H1 (cell line): ENCODE measurements around the gene THUMPD3. TPM values are rescaled to one million over a fixed set of nuclear protein-coding genes. Genes with fewer than 3 reads are reported as not detected.

Source experiments
- CTCF ChIA-PET: fragments of 300-600 bp; sonication (Branson Sonifier 250); formaldehyde crosslinking; loops from one replicate; lab custom pipeline; 2021; ENCODE audit not compliant: partially characterized antibody; lab: Charles Lee
- POLR2A ChIA-PET: fragments of 300-600 bp; sonication (Branson Sonifier 250); formaldehyde crosslinking; loops from one replicate; lab custom pipeline; 2021; ENCODE audit warnings: inconsistent platforms; ENCODE audit not compliant: partially characterized antibody; lab: Charles Lee
- DNase-seq, 2 experiments: peaks; one replicate each; pipeline versions ENCODE4 v3.0.0 to v3.0.0-alpha.2; 2010 to 2022; ENCODE audit warnings: low spot score in 2 of 2, low read depth in 1 of 2, mixed read lengths in 1 of 2
- FAIRE-seq: peaks from 2 replicates; lab custom pipeline; 2011; peaks lifted over from hg19 to GRCh38; lab: Jason Lieb, UNC
- H2AFZ ChIP-seq: 2 replicates; pipeline ENCODE4 v1.8.1; 2012; ENCODE audit warnings: low read length, inconsistent platforms
- H2AK5ac ChIP-seq: 2 replicates; pipeline ENCODE4 v1.6.1; 2013; ENCODE audit warnings: low read depth, low read length
- H2BK120ac ChIP-seq: replicated peaks from 2 replicates; pipeline ENCODE3; 2013; ENCODE audit warnings: low read depth, low read length, inconsistent platforms
- H2BK12ac ChIP-seq: 2 replicates; pipeline ENCODE4 v1.6.1; 2013; ENCODE audit warnings: low read depth, low read length
- H2BK15ac ChIP-seq: 2 replicates; pipeline ENCODE4 v1.6.1; 2013; ENCODE audit warnings: low read length
- H2BK20ac ChIP-seq: 2 replicates; pipeline ENCODE4 v1.6.1; 2013; ENCODE audit warnings: low read length
- H2BK5ac ChIP-seq: 2 replicates; pipeline ENCODE4 v1.6.1; 2013; ENCODE audit warnings: low read depth, low read length
- H3K14ac ChIP-seq: 2 replicates; pipeline ENCODE4 v1.6.1; 2013; ENCODE audit warnings: inconsistent platforms; ENCODE audit not compliant: insufficient read length
- H3K18ac ChIP-seq: 2 replicates; pipeline ENCODE4 v1.6.1; 2013; ENCODE audit warnings: low read length; ENCODE audit errors: extremely low read depth
- H3K23ac ChIP-seq: 2 replicates; pipeline ENCODE4 v1.6.1; 2013; ENCODE audit warnings: inconsistent platforms; ENCODE audit not compliant: insufficient read length
- H3K23me2 ChIP-seq: 2 replicates; pipeline ENCODE4 v1.6.1; 2013; ENCODE audit warnings: low read depth, low read length
- H3K27ac ChIP-seq: 2 replicates; pipeline ENCODE4 v1.6.1; 2011; ENCODE audit warnings: low read depth, low read length, inconsistent platforms
- H3K27me3 ChIP-seq, 4 experiments: replicated peaks in 1 of 4; 1 replicate in 1 of 4; 2 replicates in 3 of 4; pipeline versions ENCODE4 v1.6.1 to v1.8.1; 2011 to 2013; ENCODE audit warnings: low read length in 3 of 4, mild to moderate bottlenecking in 3 of 4, inconsistent platforms in 2 of 4, mixed read lengths in 2 of 4, moderate library complexity in 1 of 4; ENCODE audit not compliant: control insufficient read depth in 3 of 4, insufficient read depth in 3 of 4; ENCODE audit errors: extremely low read depth in 1 of 4
- H3K36me3 ChIP-seq, 4 experiments: 2 replicates each; pipeline versions ENCODE4 v1.6.1 to v1.8.1; 2011 to 2013; ENCODE audit warnings: mild to moderate bottlenecking in 4 of 4, low read length in 3 of 4, moderate library complexity in 2 of 4, control low read depth in 1 of 4, inconsistent platforms in 1 of 4; ENCODE audit not compliant: insufficient read depth in 4 of 4, control insufficient read depth in 2 of 4
- H3K4ac ChIP-seq: replicated peaks from 2 replicates; pipeline ENCODE3; 2013; ENCODE audit warnings: low read length, low read depth, mixed read lengths, inconsistent platforms; ENCODE audit not compliant: insufficient read length
- H3K4me1 ChIP-seq, 4 experiments: replicated peaks in 1 of 4; 1 replicate in 1 of 4; 2 replicates in 3 of 4; pipeline versions ENCODE4 v1.6.1 to v1.8.1; 2011 to 2013; ENCODE audit warnings: low read length in 3 of 4, inconsistent platforms in 2 of 4, mixed read lengths in 1 of 4; ENCODE audit not compliant: insufficient read depth in 4 of 4, control insufficient read depth in 3 of 4
- H3K4me2 ChIP-seq, 2 experiments: 2 replicates each; pipeline versions ENCODE4 v1.6.1 to v1.8.1; 2011 to 2013; ENCODE audit warnings: low read depth in 2 of 2, low read length in 2 of 2, control low read depth in 1 of 2, inconsistent platforms in 1 of 2, mild to moderate bottlenecking in 1 of 2; ENCODE audit not compliant: insufficient read depth in 1 of 2
- H3K4me3 ChIP-seq, 4 experiments: fragments of 200-600, 300-600 bp in 1 of 4; sonication (generic), shearing (Covaris generic), sonication (Bioruptor Twin) in 1 of 4; 2 replicates each; pipeline versions ENCODE4 v1.5.1 to v1.8.1; 2011 to 2016; ENCODE audit warnings: low read length in 4 of 4, low read depth in 3 of 4, control low read depth in 2 of 4, inconsistent platforms in 2 of 4, mild to moderate bottlenecking in 2 of 4, mixed read lengths in 1 of 4, moderate library complexity in 1 of 4; ENCODE audit not compliant: insufficient read depth in 2 of 4; ENCODE audit errors: extremely low read depth in 1 of 4
- H3K56ac ChIP-seq: replicated peaks from 2 replicates; pipeline ENCODE3; 2013; ENCODE audit warnings: low read depth, mild to moderate bottlenecking, mixed read lengths, low read length, inconsistent platforms; ENCODE audit not compliant: insufficient read length
- H3K79me1 ChIP-seq: 2 replicates; pipeline ENCODE4 v1.6.1; 2013; ENCODE audit warnings: low read depth, low read length, control low read depth
- H3K79me2 ChIP-seq, 2 experiments: 2 replicates each; pipeline versions ENCODE4 v1.6.1 to v1.8.1; 2012 to 2013; ENCODE audit warnings: low read length in 2 of 2, mild to moderate bottlenecking in 2 of 2, inconsistent platforms in 1 of 2; ENCODE audit not compliant: insufficient read depth in 2 of 2, control insufficient read depth in 1 of 2
- H3K9ac ChIP-seq, 4 experiments: replicated peaks in 1 of 4; 1 replicate in 1 of 4; 2 replicates in 3 of 4; pipeline versions ENCODE4 v1.6.1 to v1.8.1; 2011 to 2013; ENCODE audit warnings: low read depth in 3 of 4, low read length in 3 of 4, control low read depth in 2 of 4, mild to moderate bottlenecking in 2 of 4, moderate library complexity in 2 of 4, inconsistent platforms in 1 of 4; ENCODE audit errors: extremely low read depth in 1 of 4
- H3K9me3 ChIP-seq, 2 experiments: 2 replicates each; pipeline versions ENCODE4 v1.6.1 to v1.8.1; 2012 to 2013; ENCODE audit warnings: mild to moderate bottlenecking in 2 of 2, moderate library complexity in 2 of 2, control low read depth in 1 of 2, inconsistent platforms in 1 of 2, low read depth in 1 of 2, low read length in 1 of 2, mixed read lengths in 1 of 2; ENCODE audit not compliant: insufficient read depth in 2 of 2
- H4K20me1 ChIP-seq, 2 experiments: replicated peaks in 1 of 2; 2 replicates each; pipeline versions ENCODE3 to v1.8.1; 2011 to 2013; ENCODE audit warnings: inconsistent platforms in 2 of 2, low read length in 2 of 2, mild to moderate bottlenecking in 1 of 2; ENCODE audit not compliant: insufficient read depth in 2 of 2, control insufficient read depth in 1 of 2
- H4K5ac ChIP-seq: 2 replicates; pipeline ENCODE4 v1.6.1; 2013; ENCODE audit warnings: low read length, low read depth, mixed read lengths, inconsistent platforms; ENCODE audit not compliant: insufficient read length
- H4K8ac ChIP-seq: 2 replicates; pipeline ENCODE4 v1.8.0; 2013; ENCODE audit warnings: mild to moderate bottlenecking, moderate library complexity, low read length, inconsistent platforms; ENCODE audit not compliant: insufficient read depth; ENCODE audit errors: extremely low read depth
- H4K91ac ChIP-seq: replicated peaks from 2 replicates; pipeline ENCODE3; 2013; ENCODE audit warnings: low read length, mixed read lengths, inconsistent platforms; ENCODE audit not compliant: insufficient read length
- BACH1 ChIP-seq: IDR thresholded peaks from 2 replicates; pipeline ENCODE4 v1.6.1; 2012; ENCODE audit warnings: low read length, improper control_type of control experiment
- CHD1 ChIP-seq: IDR thresholded peaks from 2 replicates; pipeline ENCODE4 v1.6.1; 2012; ENCODE audit warnings: low read depth, low read length, improper control_type of control experiment
- E2F6 ChIP-seq: IDR thresholded peaks from 2 replicates; pipeline ENCODE4 v1.6.1; 2012; ENCODE audit warnings: inconsistent platforms
- HDAC2 ChIP-seq, 2 experiments: fragments of 300-600 bp in 1 of 2; sonication (generic) in 1 of 2; IDR thresholded peaks; 2 replicates each; pipeline ENCODE4 v1.6.1; 2011 to 2012; ENCODE audit warnings: low read depth in 2 of 2, low read length in 2 of 2, mild to moderate bottlenecking in 2 of 2, moderate library complexity in 2 of 2, borderline replicate concordance in 1 of 2, inconsistent platforms in 1 of 2
- NANOG ChIP-seq: IDR thresholded peaks from 2 replicates; pipeline ENCODE4 v1.6.1; 2011; ENCODE audit warnings: low read length, low read depth, mild to moderate bottlenecking, inconsistent platforms; ENCODE audit not compliant: insufficient read depth, poor library complexity, severe bottlenecking
- NRF1 ChIP-seq: IDR thresholded peaks from 2 replicates; pipeline ENCODE4 v1.6.1; 2011; ENCODE audit warnings: mild to moderate bottlenecking, low read depth, low read length, improper control_type of control experiment
- POU5F1 ChIP-seq: IDR thresholded peaks from 2 replicates; pipeline ENCODE4 v1.6.1; 2011; ENCODE audit warnings: low read depth, mild to moderate bottlenecking, low read length, moderate library complexity
- SIRT6 ChIP-seq: IDR thresholded peaks from one replicate; pipeline ENCODE4 v1.7.1; 2012; ENCODE audit warnings: low read length, inconsistent platforms
- SIX5 ChIP-seq: IDR thresholded peaks from 2 replicates; pipeline ENCODE4 v1.6.1; 2011; ENCODE audit warnings: mild to moderate bottlenecking, low read depth, low read length
- TCF12 ChIP-seq: IDR thresholded peaks from 2 replicates; pipeline ENCODE4 v1.6.1; 2011; ENCODE audit warnings: low read depth, mild to moderate bottlenecking, low read length
- WGBS, 2 experiments: shearing (Covaris generic) in 1 of 2; methylation state at CpG; one replicate each; pipeline versions ENCODE4 v1.1.6 to v1.1.7; 2013 to 2015; ENCODE audit warnings: low lambda C conversion rate in 2 of 2, mixed read lengths in 2 of 2, inconsistent platforms in 1 of 2, low coverage in 1 of 2, missing lambda C conversion rate in 1 of 2; ENCODE audit not compliant: insufficient replicate concordance in 2 of 2, insufficient coverage in 1 of 2, insufficient read length in 1 of 2; ENCODE audit errors: extremely low coverage in 1 of 2, missing lambda C conversion rate in 1 of 2; 5-methylcytosine and 5-hydroxymethylcytosine counted together
- polyA plus RNA-seq, 7 experiments: library from polyadenylated mRNA; depleted of rRNA in 3 of 7; stranded (reverse) in 5 of 7; unstranded in 2 of 7; fragments of >200 nt in 5 of 7; fragments of 200-250 nt in 2 of 7; gene quantifications; 1 replicate in 5 of 7; 2 replicates in 1 of 7; 4 replicates in 1 of 7; pipeline versions ENCODE4 v1.2.1 to v1.2.3, GENCODE V29; 2011 to 2013; ENCODE audit warnings: missing spikeins in 2 of 7, mixed read lengths in 2 of 7
- total RNA-seq: library from RNA; stranded (reverse); fragmentation: NEBNext Ultra II Directional; extraction: Animal tissue kit (Norgen Biotek cat#: 25700); gene quantifications from 2 replicates; pipeline ENCODE4 v1.2.1, GENCODE V29; 2021
- TF ChIP-seq, protein P1 (sequence below): IDR thresholded peaks from 2 replicates; pipeline ENCODE4 v1.6.1; 2012; ENCODE audit warnings: low read length, inconsistent platforms

THUMPD3 gene
- total and polyA plus RNA-seq, 2 of the 8 experiments (the other 6 are each of a cell fraction or from before 2014, with no cell fraction given): 26.7 to 68.9 TPM

DNA sequence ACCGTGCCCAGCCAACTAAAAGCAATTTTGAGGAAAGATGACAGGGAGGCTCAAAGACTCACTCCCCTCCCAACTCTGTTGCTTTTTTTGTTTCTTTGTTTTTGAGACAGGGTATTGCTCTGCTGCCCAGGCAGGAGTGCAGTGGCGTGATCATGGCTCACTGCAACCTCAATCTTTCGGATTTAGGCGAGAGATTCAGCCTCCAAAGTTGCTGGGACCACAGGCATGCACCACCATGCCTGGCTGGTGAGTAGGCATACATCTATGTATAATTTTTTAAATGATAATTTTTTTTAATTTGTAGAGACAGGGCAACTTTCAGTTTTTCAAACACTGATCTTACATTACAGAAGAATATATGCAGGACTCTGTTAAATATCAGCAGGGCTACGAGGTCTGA lies 15.8 kb upstream of the THUMPD3 start:
- Histone ChIP-seq H4K8ac (no peak overlapping the region), H3K79me1 (no peaks in the 10 kb centered on the region), H3K79me2 (no peaks in the 10 kb centered on the region), H2AK5ac (no peak overlapping the region), H4K91ac (no peak overlapping the region), H3K4ac (no peak overlapping the region), H2BK120ac (no peak overlapping the region), H3K27me3 (no peaks in the 10 kb centered on the region), H3K4me3 (no peak overlapping the region), H3K9me3 (no peaks in the 10 kb centered on the region), H3K18ac (no peak overlapping the region), H2BK12ac (no peak overlapping the region), H3K4me2 (no peak overlapping the region), H4K20me1 (no peaks in the 10 kb centered on the region), H2BK20ac (no peak overlapping the region), H3K23me2 (no peaks in the 10 kb centered on the region), H2BK15ac (no peak overlapping the region), H2BK5ac (no peak overlapping the region), H3K36me3 (no peaks in the 10 kb centered on the region), H3K56ac (no peak overlapping the region), H3K27ac (no peak overlapping the region), H3K9ac (no peak overlapping the region), H3K4me1 (peaks cover 5 to 16% (median 7%) of the 10 kb centered on the region in 4 experiments), H3K23ac (no peak overlapping the region), H3K14ac (no peak overlapping the region), H4K5ac (no peak overlapping the region), H2AFZ (no peak overlapping the region)
- no peak for DNase-seq
- FAIRE-seq: no peak
- CTCF ChIA-PET: interaction anchor here (0.9 to 1.6 kb wide), 2 partner anchors 45 to 347 kb away, joined by 3 to 4 read pairs; no protein-coding TSS in a partner anchor
- 92% methylated on average over 5 of the region's 5 CpGs; no CpG with 5 or more reads in 1 of the 2 experiments for WGBS, 2 experiments
- POLR2A ChIA-PET: interaction anchor here (0.6 to 3.6 kb wide), 4 partner anchors 9 to 74 kb away, joined by 3 to 18 read pairs (median 3); no protein-coding TSS in a partner anchor
- no peak for TF ChIP-seq HDAC2 (IDR thresholded peaks at IDR 0.05; ENCODE audit: borderline replicate concordance in 1 of 2, low read depth in 2 of 2, low read length in 2 of 2)
- no peak for TF ChIP-seq E2F6
- TF ChIP-seq BACH1: no peak
- TF ChIP-seq TCF12: no peak
- TF ChIP-seq SIX5: no peak
- TF ChIP-seq, protein P1, sequence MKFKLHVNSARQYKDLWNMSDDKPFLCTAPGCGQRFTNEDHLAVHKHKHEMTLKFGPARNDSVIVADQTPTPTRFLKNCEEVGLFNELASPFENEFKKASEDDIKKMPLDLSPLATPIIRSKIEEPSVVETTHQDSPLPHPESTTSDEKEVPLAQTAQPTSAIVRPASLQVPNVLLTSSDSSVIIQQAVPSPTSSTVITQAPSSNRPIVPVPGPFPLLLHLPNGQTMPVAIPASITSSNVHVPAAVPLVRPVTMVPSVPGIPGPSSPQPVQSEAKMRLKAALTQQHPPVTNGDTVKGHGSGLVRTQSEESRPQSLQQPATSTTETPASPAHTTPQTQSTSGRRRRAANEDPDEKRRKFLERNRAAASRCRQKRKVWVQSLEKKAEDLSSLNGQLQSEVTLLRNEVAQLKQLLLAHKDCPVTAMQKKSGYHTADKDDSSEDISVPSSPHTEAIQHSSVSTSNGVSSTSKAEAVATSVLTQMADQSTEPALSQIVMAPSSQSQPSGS: no peak
- no peak for TF ChIP-seq NRF1
- no peak for TF ChIP-seq POU5F1
- TF ChIP-seq SIRT6: no peak
- no peak for TF ChIP-seq NANOG
- TF ChIP-seq CHD1: no peak
